RKO (cell line): ENCODE data around the gene LRRC10B.
"Not testable (repeated sequence)": the region's sequence is repeated elsewhere in the genome, so short reads cannot be mapped to it uniquely, and the experiment has no call there.

Experiments
- DNase-seq: peaks from one replicate; pipeline ENCODE4 v3.0.0-alpha.2; 2016; ENCODE audit warnings: low spot score

The LRRC10B gene

DNA sequence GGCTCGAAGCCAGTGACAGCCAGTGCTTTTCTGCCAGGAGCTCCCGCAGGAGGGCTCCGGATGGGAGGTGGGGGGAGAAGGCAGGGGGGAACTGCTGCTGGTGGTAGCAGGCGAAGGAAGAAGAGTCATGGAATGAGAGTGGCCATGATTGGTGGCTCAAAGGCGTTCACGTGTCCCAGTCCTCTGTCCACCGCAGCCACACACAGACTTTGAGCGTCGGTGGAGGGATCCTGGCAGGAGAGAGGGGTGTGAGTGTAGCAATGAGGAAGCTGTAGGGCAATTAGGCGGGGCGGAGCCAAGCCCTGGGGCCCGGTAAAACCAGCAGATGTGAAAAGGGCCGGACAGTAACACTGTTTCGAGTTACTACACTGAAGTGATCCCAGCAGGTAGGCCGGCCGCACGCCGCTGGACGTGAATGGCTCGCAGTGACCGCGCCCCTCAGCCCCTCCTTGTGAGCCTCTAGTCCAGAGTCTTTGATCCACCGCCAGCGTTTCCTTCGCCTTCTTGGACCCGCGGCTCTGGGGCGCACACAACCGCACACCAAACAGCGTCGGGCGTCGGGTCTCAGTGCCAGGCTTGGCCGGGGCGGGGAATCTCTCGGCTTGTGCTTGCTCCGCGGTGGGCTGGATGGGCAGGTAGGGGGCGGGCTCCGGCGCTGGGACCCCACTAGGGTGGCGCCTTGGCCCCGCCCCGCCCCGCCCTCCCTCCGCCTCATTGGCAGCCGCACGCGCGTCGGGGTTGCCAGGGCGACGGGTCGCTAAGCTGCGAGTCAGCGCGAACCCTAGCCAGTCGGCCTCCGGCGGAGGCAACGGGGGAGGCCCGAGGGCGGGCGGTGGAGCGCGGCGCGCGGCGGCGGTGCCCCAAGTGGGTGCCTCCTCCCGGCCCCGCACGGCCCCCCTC lies at the start of gene LRRC10B:
Gene LRRC10B (plus strand): TSS at position 788 of the 900 bp plus-strand sequence. CDS start 250 bp downstream, outside the sequence.
- DNase-seq, result no peak

GRCh38 chr11:61460474-61460881 lies 48.1 kb upstream of the LRRC10B start:
- no peak for DNase-seq

DNA sequence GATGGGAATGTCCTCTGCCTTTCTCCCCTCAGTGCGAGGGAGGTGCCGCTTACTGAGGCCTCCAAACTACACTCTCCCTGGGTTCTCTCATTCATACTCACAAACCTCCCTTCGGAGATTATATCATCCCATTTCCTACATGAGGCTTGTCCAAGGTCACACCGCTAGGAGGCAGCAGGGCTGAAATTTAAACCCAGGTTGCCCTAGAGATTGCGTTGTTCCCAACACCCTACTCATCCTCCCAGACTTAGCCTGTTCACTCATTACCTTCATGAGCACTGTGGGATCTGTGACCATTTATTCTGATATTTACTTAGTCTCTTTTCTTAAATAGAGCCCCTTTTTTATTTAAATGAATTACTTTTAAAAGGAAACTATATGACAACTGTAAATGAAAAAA lies 47.6 kb upstream of the LRRC10B start:
- no peak for DNase-seq

GRCh38 chr11:61467602-61468001 lies 40.9 kb upstream of the LRRC10B start:
- not testable (repeated sequence) for DNase-seq

- DNase-seq, result no peak
Measured at GRCh38 chr11:61468002-61468401, 40.5 kb upstream of the LRRC10B start.

GRCh38 chr11:61472282-61472681 lies 36.3 kb upstream of the LRRC10B start:
- no peak for DNase-seq

DNA sequence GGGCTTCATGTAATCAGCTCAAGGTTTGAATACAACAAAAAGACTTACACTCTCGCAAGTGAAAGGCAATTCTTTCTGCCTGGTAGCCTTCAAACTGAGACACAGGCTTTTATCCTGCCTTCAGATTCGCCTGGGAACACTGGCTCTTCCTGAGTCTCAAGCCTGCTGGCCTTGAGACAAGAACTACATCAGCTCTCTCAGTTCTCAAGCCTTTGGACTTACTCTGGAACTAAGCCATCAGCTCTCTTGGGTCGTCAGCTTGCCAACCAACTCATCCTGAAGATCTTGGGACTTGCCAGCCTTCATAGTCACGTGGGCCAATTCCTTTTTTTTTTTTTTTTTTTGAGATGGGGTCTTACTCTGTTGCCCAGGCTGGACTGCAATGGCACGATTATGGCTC lies 35.7 kb upstream of the LRRC10B start:
- no peak for DNase-seq

DNA sequence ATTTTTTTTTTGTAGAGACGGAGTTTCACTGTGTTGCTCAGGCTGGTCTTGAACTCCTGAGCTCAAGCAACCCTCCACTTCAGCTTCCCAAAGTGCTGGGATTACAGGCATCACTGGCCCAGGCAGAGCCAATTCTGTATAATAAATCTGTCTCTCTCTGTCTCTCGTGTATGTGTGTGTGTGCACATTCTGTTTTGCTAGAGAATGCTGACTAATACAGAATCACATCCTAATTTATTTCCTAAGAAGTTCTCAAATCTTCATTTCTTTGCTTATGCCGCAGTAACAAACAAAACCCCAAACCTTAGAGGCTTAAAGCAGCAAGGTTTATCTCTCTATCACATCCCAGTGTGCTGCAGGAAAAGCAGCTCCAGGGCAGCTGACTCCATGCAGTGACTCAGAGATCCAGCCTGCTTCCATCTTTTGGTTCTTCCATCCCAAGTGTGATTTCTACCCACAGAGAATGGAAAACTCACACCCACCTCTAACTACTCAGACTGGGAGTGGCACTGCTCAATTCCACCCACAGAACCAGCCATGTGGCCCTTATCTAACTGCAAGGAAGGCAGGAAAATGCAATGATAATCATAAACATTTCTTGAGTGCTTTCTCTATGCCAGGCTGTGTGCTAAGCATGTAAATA lies 35.1 kb upstream of the LRRC10B start:
- DNase-seq, result no peak

DNA sequence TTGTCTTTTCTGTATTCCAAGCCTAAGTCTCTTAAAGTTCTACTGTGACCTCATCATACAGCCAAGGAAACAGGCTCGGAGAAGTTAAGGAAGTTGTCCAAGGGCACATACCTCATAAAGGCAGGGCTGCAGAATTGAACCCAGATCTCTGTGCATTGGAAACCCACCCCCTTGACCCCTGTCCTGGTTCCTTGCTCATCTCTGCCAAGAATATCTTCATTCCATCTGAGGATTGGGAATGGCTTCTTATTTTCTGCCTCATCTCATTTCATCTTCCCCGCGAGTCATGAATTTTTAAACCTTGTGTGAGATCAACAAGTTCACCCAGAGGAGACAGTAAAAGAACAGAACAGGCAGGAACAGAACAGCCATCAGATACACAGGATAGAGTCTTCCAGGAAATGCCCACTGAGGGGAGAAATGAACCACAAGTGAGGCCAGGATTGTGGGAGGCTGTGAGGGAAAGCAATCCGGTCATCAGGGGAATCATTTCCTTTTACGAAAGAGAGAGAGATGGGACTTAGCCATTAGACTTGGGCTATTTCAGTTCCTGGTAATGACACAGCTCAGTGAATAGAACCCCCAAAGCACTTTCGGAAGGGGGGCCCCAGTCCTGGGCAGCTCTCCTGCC lies 34.4 kb upstream of the LRRC10B start:
- no peak for DNase-seq

DNA sequence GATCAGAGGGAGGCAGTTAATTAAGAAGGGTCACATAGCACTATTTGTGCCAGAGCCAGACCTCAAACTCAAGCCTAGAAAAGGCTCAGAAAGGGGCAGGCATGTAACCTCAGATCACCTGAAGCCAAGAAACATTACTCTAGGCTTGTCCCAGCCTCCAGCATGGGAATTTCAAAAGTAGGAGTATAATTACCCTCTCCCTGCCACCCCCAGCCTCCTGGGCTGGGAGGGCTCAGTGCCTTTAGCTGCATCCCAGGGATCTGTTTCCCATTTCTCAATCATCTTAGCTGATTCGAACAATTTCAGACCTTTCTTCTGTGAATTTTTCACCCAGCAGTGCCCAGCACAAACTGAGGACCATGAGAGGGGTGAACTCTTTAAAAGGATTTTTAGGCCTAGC lies 33.1 kb upstream of the LRRC10B start:
- DNase-seq, result no peak

GRCh38 chr11:61476371-61476770 lies 32.2 kb upstream of the LRRC10B start:
- no peak for DNase-seq

GRCh38 chr11:61477126-61477525 lies 31.4 kb upstream of the LRRC10B start:
- no peak for DNase-seq

DNA sequence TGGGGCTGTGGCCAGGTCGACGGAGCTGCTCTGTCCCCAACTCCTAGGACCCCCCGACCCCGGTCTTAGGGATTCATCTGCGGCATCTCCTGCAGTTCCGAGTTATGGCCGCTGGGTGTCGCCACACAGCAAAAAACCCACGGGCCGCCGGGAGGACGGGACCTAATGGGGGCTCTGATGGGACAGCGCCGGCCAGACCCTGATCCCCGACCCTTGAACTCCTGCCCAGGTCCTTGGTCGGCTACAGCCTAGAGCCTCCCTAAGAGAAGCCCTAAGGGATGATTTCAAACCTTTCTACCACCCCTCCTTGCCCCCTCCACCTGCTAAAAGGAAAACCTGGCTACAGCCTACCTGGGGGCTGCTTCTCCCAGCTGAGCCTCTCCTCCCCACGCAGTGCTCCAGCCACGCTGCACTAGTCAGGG lies 30.8 kb upstream of the LRRC10B start:
- no peak for DNase-seq

- not testable (repeated sequence) for DNase-seq
Measured at GRCh38 chr11:61479360-61480058, 29.0 kb upstream of the LRRC10B start.

DNA sequence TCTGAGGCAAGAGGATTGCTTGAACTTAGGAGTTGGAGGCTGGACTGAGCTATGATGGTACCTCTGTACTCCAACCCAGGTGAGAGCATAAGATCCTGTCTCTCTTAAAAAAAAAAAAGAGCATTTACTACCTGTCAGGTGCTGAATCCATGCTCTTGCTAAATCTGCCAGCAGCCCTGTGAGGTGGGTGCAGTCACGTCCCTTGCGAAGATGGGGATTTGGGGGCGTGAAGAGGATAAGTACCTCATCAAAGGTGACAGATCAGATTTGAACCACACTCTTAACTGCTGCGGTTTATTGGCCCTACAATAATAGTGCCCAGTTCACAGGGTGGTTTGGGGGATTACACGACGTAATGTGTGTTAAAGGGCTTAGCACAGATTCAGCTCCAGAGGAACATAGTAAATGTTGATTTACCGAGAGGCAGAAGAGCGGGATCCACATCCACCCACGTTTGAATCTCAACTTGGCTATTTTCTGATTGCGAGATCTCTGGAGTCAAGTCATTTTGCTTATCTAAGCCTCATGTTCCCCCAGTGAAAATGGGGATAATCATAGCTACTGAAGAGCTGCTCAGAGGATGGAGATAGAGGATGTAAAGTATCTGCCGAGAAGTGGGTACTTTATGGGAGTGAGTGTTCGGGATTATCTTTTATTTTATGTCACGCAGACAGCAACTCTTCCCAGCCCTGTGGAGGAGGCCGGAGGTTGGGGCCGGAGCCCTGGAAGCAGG lies 28.1 kb upstream of the LRRC10B start:
- DNase-seq, result no peak

DNA sequence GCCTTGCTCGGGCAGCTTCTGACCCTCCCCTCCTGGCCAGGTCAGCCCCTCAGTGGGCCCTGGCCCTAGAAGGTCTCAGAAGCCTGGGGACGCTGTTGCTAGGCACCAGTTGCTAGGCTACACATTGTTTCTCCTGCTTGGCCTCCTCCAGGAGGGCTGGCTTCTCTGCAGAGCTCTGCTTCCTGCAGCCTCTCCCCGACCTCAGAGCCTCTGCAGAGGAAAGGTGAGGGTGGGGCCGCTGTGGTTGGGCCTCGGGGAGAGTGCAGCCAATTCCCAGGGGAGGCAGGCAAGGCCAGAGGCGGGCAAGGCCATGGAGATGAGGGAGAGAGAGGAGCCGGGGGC lies 27.6 kb upstream of the LRRC10B start:
- DNase-seq, result no peak

DNA sequence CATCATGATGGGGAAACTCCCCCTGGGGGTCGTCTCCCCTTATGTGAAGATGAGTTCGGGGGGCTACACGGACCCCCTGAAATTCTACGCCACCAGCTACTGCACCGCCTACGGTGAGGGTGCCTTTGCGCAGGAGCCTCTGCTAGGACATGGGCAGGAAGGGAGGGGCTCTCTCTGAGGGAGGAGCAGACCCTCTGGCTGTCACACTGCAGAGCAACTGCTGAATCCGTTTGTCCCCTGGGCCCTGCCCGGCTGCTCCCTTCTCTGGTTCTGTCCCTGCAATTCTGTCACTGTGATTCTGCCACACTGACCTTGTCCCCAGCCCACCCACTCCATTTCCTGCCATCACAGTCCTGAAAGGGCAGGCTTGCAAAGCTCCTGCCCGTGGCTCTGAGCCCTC lies 26.7 kb upstream of the LRRC10B start:
- no peak for DNase-seq

GRCh38 chr11:61482513-61482912 lies 26.0 kb upstream of the LRRC10B start:
- DNase-seq, result no peak

DNA sequence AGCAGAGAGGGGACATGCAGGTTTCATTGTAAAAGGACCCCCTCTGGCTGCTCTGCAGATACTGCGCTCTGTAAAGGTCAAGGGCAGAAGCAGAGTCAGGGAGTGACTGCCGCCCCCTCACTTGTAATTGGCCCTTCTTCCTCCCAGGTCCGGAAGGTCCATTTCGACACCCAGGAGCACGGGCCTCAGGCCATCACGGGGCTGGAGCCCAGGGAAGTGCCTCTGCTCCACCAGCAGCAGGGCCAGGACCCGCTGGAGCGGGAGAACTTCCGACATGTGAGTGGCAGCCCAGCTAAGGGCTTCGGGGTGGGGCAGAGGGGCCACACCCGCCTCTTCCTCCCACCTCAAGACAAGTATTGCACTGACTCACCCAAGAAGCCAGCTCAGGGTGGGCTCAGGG lies 24.0 kb upstream of the LRRC10B start:
- DNase-seq, result no peak

DNA sequence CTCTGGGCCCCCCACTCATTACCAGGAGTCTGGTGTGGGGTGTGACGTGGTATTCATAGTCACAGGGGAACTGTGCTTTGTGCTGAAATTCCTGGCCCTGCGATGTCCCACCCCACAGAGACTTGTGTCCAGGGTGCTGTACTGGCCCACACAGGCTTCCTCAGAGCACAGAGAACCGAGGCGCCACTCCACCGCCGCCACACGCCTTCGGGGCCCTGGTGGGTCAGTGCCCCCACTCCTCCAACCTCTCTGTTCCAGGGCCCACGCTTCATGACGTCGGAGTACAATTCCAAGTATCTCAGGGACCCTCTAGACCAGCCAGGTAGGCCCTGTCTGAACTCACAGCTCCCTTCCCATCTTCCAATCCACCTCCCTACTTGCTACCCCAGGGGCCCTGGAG lies 23.5 kb upstream of the LRRC10B start:
- DNase-seq, result no peak

DNA sequence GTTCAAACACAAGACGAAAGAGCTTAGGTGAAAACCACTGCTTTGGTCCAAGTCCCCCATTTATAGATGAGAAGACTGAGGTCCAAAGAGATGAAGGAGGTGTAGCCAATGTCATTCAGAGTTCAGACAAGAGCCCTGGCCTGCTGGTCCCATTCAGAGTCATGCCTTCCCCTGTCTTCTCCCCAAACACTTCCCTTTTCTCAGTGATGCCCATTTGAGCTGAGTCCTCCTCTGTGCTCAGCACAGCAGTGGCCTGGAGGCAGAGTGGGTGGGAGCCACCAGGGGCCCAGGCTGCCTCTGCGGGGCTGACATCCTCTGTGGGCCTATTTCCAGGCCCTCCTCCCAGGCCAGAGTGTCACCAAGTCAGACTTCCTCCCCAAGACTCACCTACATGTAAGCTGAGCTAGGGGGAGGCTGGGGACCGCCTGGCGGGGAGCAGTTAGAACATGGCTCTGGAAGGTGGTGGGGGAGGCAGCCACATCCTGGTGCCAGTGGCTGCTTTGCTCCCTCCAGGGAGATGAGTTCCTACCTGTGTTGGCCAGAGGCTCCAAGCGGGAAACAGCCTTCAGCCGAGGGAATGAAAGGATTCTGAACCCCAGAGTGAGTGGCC lies 22.4 kb upstream of the LRRC10B start:
- no peak for DNase-seq
